Amniotic stem cell (primary cell): ENCODE measurements around the gene PARP3.

ENCODE experiments used
- DNase-seq: peaks from one replicate; lab custom pipeline; 2025; lab: John Stamatoyannopoulos, UW

PARP3 gene

GRCh38 chr3:51948016-51948580 lies 5.9 kb downstream of the PARP3 start:
- no peak for DNase-seq

- DNase-seq: no peak
Observed at GRCh38 chr3:51949121-51949520, 7.0 kb downstream of the PARP3 start.

- DNase-seq: no peak
Observed at GRCh38 chr3:51950899-51951298, 8.7 kb downstream of the PARP3 start.

GRCh38 chr3:51953445-51953844 lies 11.3 kb downstream of the PARP3 start:
- DNase-seq: no peak

- DNase-seq: no peak
Observed at GRCh38 chr3:51954105-51954504, 11.9 kb downstream of the PARP3 start.

GRCh38 chr3:51954713-51955112 lies 12.6 kb downstream of the PARP3 start:
- DNase-seq: no peak

GRCh38 chr3:51955175-51955892 lies 13.2 kb downstream of the PARP3 start, which contains the start of gene GPR62:
Gene GPR62, plus strand, starts transcription at chr3:51955381. Its CDS starts 272 bp downstream, at chr3:51955653.
- no peak for DNase-seq

GRCh38 chr3:51955893-51956770 lies 14.0 kb downstream of the PARP3 start:
- DNase-seq: no peak

GRCh38 chr3:51957520-51958205 lies 15.5 kb downstream of the PARP3 start:
- DNase-seq: no peak

- DNase-seq: no peak
Observed at GRCh38 chr3:51958603-51959521, 16.7 kb downstream of the PARP3 start.

GRCh38 chr3:51959651-51960050 lies 17.5 kb downstream of the PARP3 start:
- DNase-seq: no peak

- DNase-seq: no peak
Observed at GRCh38 chr3:51960386-51960785, 18.2 kb downstream of the PARP3 start.

- DNase-seq: no peak
Observed at GRCh38 chr3:51961011-51961410, 18.8 kb downstream of the PARP3 start.

- no peak for DNase-seq
Observed at GRCh38 chr3:51961602-51962569, 19.7 kb downstream of the PARP3 start.

- no peak for DNase-seq
Observed at GRCh38 chr3:51962854-51963530, 20.8 kb downstream of the PARP3 start.

- DNase-seq: no peak
Observed at GRCh38 chr3:51963951-51964451, 21.8 kb downstream of the PARP3 start.

- no peak for DNase-seq
Observed at GRCh38 chr3:51964521-51964920, 22.4 kb downstream of the PARP3 start.

GRCh38 chr3:51966016-51966415 lies 23.9 kb downstream of the PARP3 start:
- no peak for DNase-seq

- DNase-seq: no peak
Observed at GRCh38 chr3:51966486-51966885, 24.3 kb downstream of the PARP3 start.
